Large intestine (tissue), 3 donors: Measurements from ENCODE around the gene MRPS14. TPM values are rescaled to one million over a fixed set of nuclear protein-coding genes. Genes with fewer than 3 reads are reported as not detected.

Source experiments
- DNase-seq, 2 donors: peaks; one replicate each; pipeline versions ENCODE4 v3.0.0 to v3.0.0-alpha.2; 2013
- H3K27ac ChIP-seq: one replicate; pipeline ENCODE4 v1.5.1; 2013; ENCODE audit warnings: low read length
- H3K27me3 ChIP-seq: 2 replicates; pipeline ENCODE4 v1.6.1; 2013; ENCODE audit warnings: low read length; ENCODE audit not compliant: control insufficient read depth, insufficient read depth
- H3K36me3 ChIP-seq: 2 replicates; pipeline ENCODE4 v1.6.1; 2013; ENCODE audit warnings: low read length; ENCODE audit not compliant: control insufficient read depth, insufficient read depth
- H3K4me1 ChIP-seq: one replicate; pipeline ENCODE4 v1.6.1; 2013; ENCODE audit warnings: low read length; ENCODE audit not compliant: control insufficient read depth, insufficient read depth
- H3K4me3 ChIP-seq: one replicate; pipeline ENCODE4 v1.5.1; 2013; ENCODE audit warnings: low read length
- H3K9me3 ChIP-seq: one replicate; pipeline ENCODE4 v1.6.1; 2013; ENCODE audit warnings: mild to moderate bottlenecking, low read depth, low read length, moderate library complexity; ENCODE audit not compliant: control insufficient read depth
- WGBS: methylation state at CpG from one replicate; pipeline ENCODE4 v1.1.5; 2013; ENCODE audit warnings: low lambda C conversion rate; ENCODE audit not compliant: insufficient coverage; 5-methylcytosine and 5-hydroxymethylcytosine counted together
- polyA plus RNA-seq: library from polyadenylated mRNA; unstranded; fragments of 120-200 nt; gene quantifications from one replicate; pipeline ENCODE4 v1.2.1, GENCODE V29; 2013

MRPS14 gene
- polyA plus RNA-seq, 1 donor, result 32.8 TPM

DNA sequence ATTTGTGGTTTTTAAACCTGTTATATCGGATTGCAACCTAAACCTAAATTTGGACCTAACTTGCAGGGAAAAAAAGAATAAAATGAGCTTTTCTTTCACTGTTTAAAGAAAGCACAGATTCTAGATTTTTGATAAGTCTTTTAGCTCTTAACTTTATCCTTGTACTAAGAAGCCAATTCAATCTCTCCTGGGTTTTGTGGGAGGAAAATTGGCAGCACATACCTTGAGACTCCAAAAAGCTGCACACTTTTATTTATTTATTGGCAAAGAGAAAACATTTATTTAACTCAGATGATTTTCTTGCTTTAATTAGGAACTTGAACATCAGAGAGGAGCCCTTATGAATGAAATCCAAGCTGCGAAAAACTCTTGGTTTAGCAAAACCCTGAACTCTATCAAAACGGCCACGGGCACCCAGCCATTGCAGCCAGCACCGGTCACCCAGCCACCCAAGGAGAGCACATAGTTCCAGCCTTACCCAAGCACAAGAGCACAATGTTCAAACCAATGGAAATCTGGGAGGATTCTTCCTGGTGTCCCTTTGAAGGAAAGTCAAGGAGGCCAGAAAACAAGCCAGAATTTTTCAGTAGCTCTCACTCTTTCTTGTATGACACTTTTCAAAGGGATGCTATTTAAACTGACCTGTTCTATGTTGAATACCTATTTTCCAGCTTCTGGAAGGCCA, 33.5 kb downstream of the MRPS14 start:
- Histone ChIP-seq H3K27ac (no peak overlapping the region), H3K9me3 (no peaks in the 10 kb centered on the region), H3K4me1 (no peaks in the 10 kb centered on the region), H3K36me3 (peaks cover 25% of the 10 kb centered on the region), H3K4me3 (no peak overlapping the region), H3K27me3 (no peaks in the 10 kb centered on the region)
- no peak for DNase-seq
- WGBS, result 100% methylated on average over 1 of the region's 5 CpGs

DNA sequence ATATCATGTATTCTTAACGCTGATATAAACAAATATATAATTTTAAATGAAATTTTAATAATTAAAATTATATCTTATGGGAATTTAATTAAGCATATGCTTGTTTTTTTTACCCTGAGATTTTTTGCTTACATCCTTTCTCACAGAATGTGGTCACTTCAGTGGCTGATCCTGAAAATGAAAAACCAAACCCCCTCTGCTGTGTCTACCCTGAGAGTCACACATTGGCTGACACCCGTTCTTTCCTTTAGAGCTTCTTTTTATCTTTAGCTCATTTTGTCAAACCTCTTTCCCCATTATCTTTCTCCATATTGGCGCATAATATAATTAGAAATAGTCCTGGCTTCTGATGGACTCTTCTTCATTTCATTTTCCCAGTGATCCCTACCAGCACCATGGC, 34.2 kb downstream of the MRPS14 start:
- Histone ChIP-seq H3K36me3 (peaks cover 24% of the 10 kb centered on the region), H3K9me3 (no peaks in the 10 kb centered on the region), H3K4me1 (no peaks in the 10 kb centered on the region), H3K27ac (no peak overlapping the region), H3K27me3 (no peaks in the 10 kb centered on the region), H3K4me3 (no peak overlapping the region)
- no peak for DNase-seq
- 97% methylated on average over 3 of the region's 3 CpGs for WGBS

DNA sequence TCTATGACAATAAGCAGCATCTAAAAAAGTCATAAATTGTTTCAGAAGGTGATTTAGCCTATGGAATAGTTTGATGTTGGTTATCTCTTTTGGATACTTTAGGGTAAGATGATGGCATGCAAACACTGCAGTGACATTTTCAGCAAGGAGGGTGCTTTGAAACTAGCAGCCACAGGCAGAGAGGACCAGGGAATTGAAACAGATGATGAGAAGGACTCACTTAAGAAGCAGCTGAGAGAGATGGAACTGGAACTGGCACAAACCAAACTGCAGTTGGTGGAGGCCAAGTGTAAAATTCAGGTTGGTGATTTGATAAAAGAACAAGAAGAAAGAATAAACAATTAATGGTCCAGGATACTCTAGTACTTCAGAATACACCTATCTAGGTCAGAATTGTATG, 34.7 kb downstream of the MRPS14 start:
- Histone ChIP-seq H3K9me3 (no peaks in the 10 kb centered on the region), H3K27ac (no peak overlapping the region), H3K36me3 (peaks cover 22% of the 10 kb centered on the region), H3K27me3 (no peaks in the 10 kb centered on the region), H3K4me1 (no peaks in the 10 kb centered on the region), H3K4me3 (no peak overlapping the region)
- DNase-seq, result no peak

DNA sequence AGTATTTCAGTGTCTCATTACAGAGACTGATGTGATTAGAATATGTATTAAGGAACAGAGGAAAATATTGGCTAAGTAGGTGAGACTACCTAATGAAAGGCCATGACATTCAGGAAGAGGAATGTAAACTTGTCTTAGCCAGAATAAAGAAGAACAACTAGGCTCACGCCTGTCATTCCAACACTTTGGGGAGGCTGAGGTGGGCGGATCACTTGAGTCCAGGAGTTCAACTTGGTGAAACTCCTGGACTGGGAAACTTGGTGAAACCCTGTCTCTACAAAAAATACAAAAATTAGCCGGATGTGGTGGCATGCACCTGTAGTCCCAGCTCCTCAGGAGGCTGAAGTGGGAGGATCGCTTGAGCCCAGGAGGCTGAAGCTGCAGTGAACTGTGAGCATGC, 38.3 kb downstream of the MRPS14 start:
- no CpG with 5 or more reads among the region's 4 CpGs for WGBS
- Histone ChIP-seq H3K4me1 (no peaks in the 10 kb centered on the region), H3K9me3 (no peaks in the 10 kb centered on the region), H3K27ac (no peak overlapping the region), H3K36me3 (peaks cover 28% of the 10 kb centered on the region), H3K4me3 (no peak overlapping the region), H3K27me3 (no peaks in the 10 kb centered on the region)
- no peak for DNase-seq

DNA sequence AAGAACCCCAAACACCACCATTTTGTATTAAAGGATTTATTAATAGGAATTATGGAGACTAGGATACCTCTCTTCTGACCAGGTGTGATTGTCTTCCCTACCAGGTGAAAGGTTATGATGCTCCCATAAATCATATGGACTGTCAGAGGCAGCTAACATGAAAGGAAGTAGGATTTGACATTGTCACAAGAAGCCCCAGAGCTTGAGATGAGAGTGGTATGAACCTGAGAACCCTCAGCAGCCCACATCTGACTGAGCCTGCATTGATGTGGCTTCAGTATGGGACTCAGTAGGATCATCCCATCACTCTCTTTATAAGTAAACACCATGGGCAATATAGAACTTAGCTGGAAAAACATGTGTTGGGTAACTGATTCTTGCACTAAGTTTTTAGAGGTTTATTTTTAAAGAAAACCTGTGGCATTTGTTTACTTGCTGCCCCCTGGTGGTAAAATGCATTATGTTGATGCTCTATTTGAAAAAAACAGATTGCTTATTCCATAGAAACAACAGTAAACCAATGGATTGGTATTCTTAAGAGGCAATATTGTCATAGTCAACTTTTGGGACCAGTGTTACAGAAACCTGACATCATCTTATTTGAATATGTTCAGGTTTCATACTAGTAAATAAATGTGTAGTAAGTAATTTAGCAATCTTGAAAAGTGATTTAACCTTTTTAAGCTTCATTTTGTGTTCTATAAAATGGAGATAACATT, 40.1 kb downstream of the MRPS14 start:
- H3K9me3 ChIP-seq, result no peaks in the 10 kb centered on the region
- H3K4me3 ChIP-seq, result no peak overlapping the region
- DNase-seq, result peak in 1 of 2 donors; percentile 40
- no peak overlapping the region for H3K27ac ChIP-seq
- peaks cover 28% of the 10 kb centered on the region for H3K36me3 ChIP-seq
- H3K4me1 ChIP-seq, result no peaks in the 10 kb centered on the region
- H3K27me3 ChIP-seq, result no peaks in the 10 kb centered on the region

DNA sequence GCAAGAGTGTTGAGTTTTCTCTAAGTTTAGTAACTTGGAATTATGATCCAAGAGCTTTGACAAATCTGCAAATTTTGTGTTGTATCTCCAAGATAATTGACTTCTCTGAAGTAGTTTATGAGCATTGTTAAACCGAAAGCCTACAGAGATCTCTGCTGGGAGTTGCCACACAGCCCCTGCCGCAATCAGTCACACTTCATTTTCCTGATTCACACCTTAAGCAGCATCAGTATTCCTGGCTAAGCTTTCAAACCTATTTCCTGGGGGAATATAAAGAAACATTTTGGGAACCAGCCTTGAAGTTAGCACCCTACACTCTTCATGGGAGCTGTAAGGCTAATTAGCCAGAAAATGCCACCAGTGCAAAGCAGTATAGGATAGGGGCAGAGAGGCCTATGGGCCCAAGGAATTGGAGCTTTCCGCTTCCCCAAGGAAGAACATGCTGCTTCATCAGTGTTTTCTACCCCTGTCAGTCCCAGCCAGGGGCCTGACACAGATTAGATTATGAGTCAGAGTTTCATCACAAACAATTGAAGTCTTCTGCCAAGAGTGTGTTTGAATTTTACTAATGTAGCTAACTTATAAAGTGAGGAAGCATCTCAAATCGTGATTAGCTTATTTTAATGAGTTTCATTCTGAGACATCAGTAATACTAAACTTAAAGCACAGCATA, 46.7 kb downstream of the MRPS14 start:
- Histone ChIP-seq H3K27me3 (no peaks in the 10 kb centered on the region), H3K9me3 (no peaks in the 10 kb centered on the region), H3K27ac (peak overlapping the region; percentile 56), H3K4me3 (no peak overlapping the region), H3K36me3 (peaks cover 32% of the 10 kb centered on the region), H3K4me1 (peaks cover 10% of the 10 kb centered on the region)
- 80% methylated on average over 1 of the region's 4 CpGs for WGBS
- DNase-seq, result peak in 1 of 2 donors; percentile 40

DNA sequence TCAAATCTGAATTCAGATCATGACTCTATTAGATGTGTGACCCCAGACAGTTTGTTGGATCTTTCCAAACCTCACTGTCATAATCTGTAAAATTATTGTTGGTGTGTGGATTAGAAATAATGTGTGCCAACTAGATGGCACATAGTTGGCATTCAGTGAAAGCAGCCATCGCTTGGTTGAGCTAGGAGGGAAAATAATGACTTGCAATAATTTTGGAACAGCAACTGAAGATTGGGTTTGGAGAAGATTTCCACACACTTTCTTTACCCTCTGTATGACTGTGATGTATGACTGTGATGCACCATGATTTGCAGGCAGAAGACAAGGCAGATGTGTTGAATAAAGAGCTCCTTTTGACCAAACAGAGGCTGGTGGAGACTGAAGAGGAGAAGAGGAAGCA, 47.5 kb downstream of the MRPS14 start:
- Histone ChIP-seq H3K27me3 (no peaks in the 10 kb centered on the region), H3K36me3 (peaks cover 30% of the 10 kb centered on the region), H3K4me1 (peaks cover 14% of the 10 kb centered on the region), H3K27ac (peak overlapping the region; percentile 56), H3K4me3 (no peak overlapping the region), H3K9me3 (no peaks in the 10 kb centered on the region)
- 100% methylated on average over 1 of the region's 1 CpG for WGBS
- no peak for DNase-seq

DNA sequence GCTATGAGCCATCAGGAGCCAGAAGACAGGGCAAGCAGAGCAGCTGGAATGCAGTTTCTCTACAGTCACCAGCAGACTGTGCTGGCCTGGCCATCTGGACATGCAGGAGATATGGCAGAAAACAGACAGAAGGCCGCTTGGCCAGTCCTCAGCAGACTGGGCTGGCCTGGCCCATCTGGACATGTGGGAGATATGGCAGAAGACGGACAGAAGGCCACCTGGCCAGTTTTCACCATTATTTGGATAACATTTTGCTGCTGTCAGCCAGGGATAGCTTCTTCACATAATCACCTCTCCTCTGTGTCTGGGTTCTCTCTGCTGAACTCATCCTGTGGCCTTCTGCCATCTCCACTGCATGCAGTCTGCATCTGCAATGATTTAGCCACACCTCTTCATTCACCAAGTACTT, 48.5 kb downstream of the MRPS14 start:
- DNase-seq, result no peak
- no peak overlapping the region for H3K4me3 ChIP-seq
- no peaks in the 10 kb centered on the region for H3K9me3 ChIP-seq
- H3K36me3 ChIP-seq, result peaks cover 27% of the 10 kb centered on the region
- no peak overlapping the region for H3K27ac ChIP-seq
- peaks cover 14% of the 10 kb centered on the region for H3K4me1 ChIP-seq
- no peaks in the 10 kb centered on the region for H3K27me3 ChIP-seq
- 100% methylated on average over 1 of the region's 2 CpGs for whole genome bisulfite sequencing

DNA sequence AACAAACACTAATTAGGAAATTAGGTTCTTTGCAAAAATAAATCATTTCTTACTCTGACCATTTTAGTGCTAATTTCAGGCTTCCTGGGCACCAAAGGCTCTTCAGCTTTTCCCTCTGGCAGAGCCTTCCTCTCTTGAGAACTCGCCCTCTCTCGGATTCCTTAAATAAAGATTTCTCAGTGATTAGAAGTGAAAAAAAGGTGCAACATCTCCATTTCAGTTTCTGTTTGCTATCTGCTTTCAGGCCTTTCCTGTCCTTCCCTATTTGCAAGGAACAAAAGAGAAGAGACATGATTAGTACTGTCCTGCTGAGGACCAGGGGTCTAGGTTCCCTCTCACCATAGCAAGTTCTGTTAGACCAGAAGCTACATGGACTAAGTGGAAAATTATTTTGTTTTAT, 51.3 kb downstream of the MRPS14 start:
- WGBS, result 43% methylated on average over 2 of the region's 2 CpGs

DNA sequence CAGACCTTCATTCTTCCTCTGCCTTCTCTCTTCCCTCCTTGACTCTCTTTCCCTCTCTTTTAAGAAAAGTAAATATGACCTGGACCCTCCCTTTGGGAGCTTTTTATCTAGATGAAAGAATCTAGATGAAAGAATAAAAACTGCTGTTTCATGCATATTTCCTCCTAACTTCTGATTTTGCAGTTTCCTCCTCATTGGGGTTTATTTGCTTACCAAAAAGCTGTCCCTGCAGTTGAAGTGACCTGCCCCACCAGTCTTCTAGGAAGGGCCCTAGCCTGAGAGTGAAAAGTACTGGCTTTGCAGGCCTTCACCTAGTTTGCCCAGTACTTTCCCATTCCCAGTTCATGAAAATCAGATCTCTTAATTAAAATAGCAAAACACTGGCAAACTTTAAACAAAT, 51.8 kb downstream of the MRPS14 start:
- H3K9me3 ChIP-seq, result no peaks in the 10 kb centered on the region
- peak overlapping the region; percentile 15 for H3K27ac ChIP-seq

More for the DNA sequence above, 51.3 kb downstream of the MRPS14 start:
- DNase-seq, result no peak
- Histone ChIP-seq H3K4me3 (no peak overlapping the region), H3K27me3 (no peaks in the 10 kb centered on the region), H3K27ac (peak overlapping the region; percentile 15), H3K9me3 (no peaks in the 10 kb centered on the region), H3K36me3 (peaks cover 16% of the 10 kb centered on the region), H3K4me1 (peaks cover 37% of the 10 kb centered on the region)

More for the DNA sequence above, 51.8 kb downstream of the MRPS14 start:
- no peak overlapping the region for H3K4me3 ChIP-seq
- DNase-seq, result no peak
- H3K4me1 ChIP-seq, result peaks cover 38% of the 10 kb centered on the region
- H3K36me3 ChIP-seq, result peaks cover 14% of the 10 kb centered on the region
- no peaks in the 10 kb centered on the region for H3K27me3 ChIP-seq
